IMR-90 (cell line): ENCODE measurements around the gene PRSS50. TPM values are rescaled to one million over a fixed set of nuclear protein-coding genes. Genes with fewer than 3 reads are reported as not detected.

Experiments
- ATAC-seq: fragments of 200-7000 bp; cut with Tn5 transposase; 2 replicates; pipeline ENCODE4 v1.9.1; 2020; ENCODE audit warnings: low read depth, mild to moderate bottlenecking, moderate library complexity
- BruUV-seq: library from RNA; stranded (reverse); fragments of 400-500 nt; replicated peaks from 2 replicates; lab custom pipeline; 2021; lab: Mats Ljungman, UMichigan
- CTCF ChIA-PET: fragments of 300-600 bp; formaldehyde crosslinking; extraction: SDS; loops from one replicate; lab custom pipeline; 2021; ENCODE audit warnings: antibody characterized with exemption; lab: Yijun Ruan, JAX
- POLR2A ChIA-PET: fragments of 300-600 bp; sonication (Branson Sonifier 250); formaldehyde crosslinking; loops from one replicate; lab custom pipeline; 2022; ENCODE audit warnings: antibody characterized with exemption; ENCODE audit not compliant: unreplicated experiment; lab: Charles Lee
- DNase-seq: peaks from one replicate; pipeline ENCODE4 v3.0.0; 2013
- H2AFZ ChIP-seq: replicated peaks from 2 replicates; pipeline ENCODE3; 2013; ENCODE audit warnings: low read length, mild to moderate bottlenecking; ENCODE audit not compliant: poor library complexity
- H2AK5ac ChIP-seq: 2 replicates; pipeline ENCODE4 v1.6.1; 2013; ENCODE audit warnings: low read depth, low read length, inconsistent platforms
- H2AK9ac ChIP-seq: replicated peaks from 2 replicates; pipeline ENCODE3; 2013; ENCODE audit warnings: mild to moderate bottlenecking, low read depth, low read length, moderate library complexity; ENCODE audit not compliant: poor library complexity
- H2BK120ac ChIP-seq: 2 replicates; pipeline ENCODE4 v1.6.1; 2013; ENCODE audit warnings: low read depth, low read length, inconsistent platforms
- H2BK15ac ChIP-seq: 3 replicates; pipeline ENCODE4 v1.6.1; 2013; ENCODE audit warnings: low read depth, low read length, inconsistent platforms
- H2BK20ac ChIP-seq: 2 replicates; pipeline ENCODE4 v1.6.1; 2013; ENCODE audit warnings: low read depth, mild to moderate bottlenecking, inconsistent platforms, low read length, moderate library complexity
- H2BK5ac ChIP-seq: 2 replicates; pipeline ENCODE4 v1.6.1; 2013; ENCODE audit warnings: mild to moderate bottlenecking, low read depth, low read length, inconsistent platforms; ENCODE audit not compliant: poor library complexity, severe bottlenecking
- H3K14ac ChIP-seq: replicated peaks from 2 replicates; pipeline ENCODE4 v1.6.1; 2013; ENCODE audit warnings: low read depth, low read length, inconsistent platforms
- H3K18ac ChIP-seq: 2 replicates; pipeline ENCODE4 v1.6.1; 2013; ENCODE audit warnings: low read depth, low read length, control low read depth
- H3K23ac ChIP-seq: 2 replicates; pipeline ENCODE4 v1.6.1; 2013; ENCODE audit warnings: low read depth, low read length, inconsistent platforms
- H3K27ac ChIP-seq: 2 replicates; pipeline ENCODE4 v1.5.1; 2013; ENCODE audit warnings: mild to moderate bottlenecking, control low read depth, low read length; ENCODE audit not compliant: insufficient read depth
- H3K27me3 ChIP-seq: 2 replicates; pipeline ENCODE4 v1.6.1; 2013; ENCODE audit warnings: low read length; ENCODE audit not compliant: control insufficient read depth, insufficient read depth
- H3K36me3 ChIP-seq: 2 replicates; pipeline ENCODE4 v1.6.1; 2013; ENCODE audit warnings: low read length, mixed read lengths; ENCODE audit not compliant: control insufficient read depth, insufficient read depth
- H3K4ac ChIP-seq: 2 replicates; pipeline ENCODE4 v1.6.1; 2013; ENCODE audit warnings: low read depth, low read length, inconsistent platforms
- H3K4me1 ChIP-seq: 2 replicates; pipeline ENCODE4 v1.6.1; 2013; ENCODE audit warnings: low read length, mixed read lengths; ENCODE audit not compliant: control insufficient read depth, insufficient read depth
- H3K4me2 ChIP-seq: 2 replicates; pipeline ENCODE4 v1.6.1; 2013; ENCODE audit warnings: low read depth, mild to moderate bottlenecking, control low read depth, low read length, moderate library complexity
- H3K4me3 ChIP-seq: 2 replicates; pipeline ENCODE4 v1.5.1; 2013; ENCODE audit warnings: low read depth, mild to moderate bottlenecking, control low read depth, low read length, moderate library complexity; ENCODE audit not compliant: insufficient read depth
- H3K56ac ChIP-seq: 2 replicates; pipeline ENCODE4 v1.6.1; 2013; ENCODE audit warnings: low read length, inconsistent platforms; ENCODE audit not compliant: insufficient read depth; ENCODE audit errors: extremely low read depth
- H3K79me1 ChIP-seq, 2 experiments: 2 replicates each; pipeline ENCODE4 v1.6.1; 2013; ENCODE audit warnings: low read length in 2 of 2, inconsistent platforms in 1 of 2, low read depth in 1 of 2
- H3K9ac ChIP-seq: 2 replicates; pipeline ENCODE4 v1.6.1; 2013; ENCODE audit warnings: low read depth, low read length, control low read depth
- H3K9me1 ChIP-seq: 2 replicates; pipeline ENCODE4 v1.6.1; 2013; ENCODE audit warnings: low read length, inconsistent platforms; ENCODE audit not compliant: insufficient read depth
- H3K9me3 ChIP-seq: 2 replicates; pipeline ENCODE4 v1.6.1; 2013; ENCODE audit warnings: low read length; ENCODE audit not compliant: control insufficient read depth, insufficient read depth
- H4K20me1 ChIP-seq: 2 replicates; pipeline ENCODE4 v1.6.1; 2013; ENCODE audit warnings: low read length, inconsistent platforms; ENCODE audit not compliant: insufficient read depth
- H4K5ac ChIP-seq: 2 replicates; pipeline ENCODE4 v1.6.1; 2013; ENCODE audit warnings: mild to moderate bottlenecking, low read depth, low read length, control low read depth
- H4K8ac ChIP-seq, 2 experiments: 2 replicates each; pipeline ENCODE4 v1.6.1; 2013; ENCODE audit warnings: low read depth in 2 of 2, low read length in 2 of 2, control low read depth in 1 of 2, inconsistent platforms in 1 of 2
- H4K91ac ChIP-seq: 2 replicates; pipeline ENCODE4 v1.6.1; 2013; ENCODE audit warnings: low read depth, low read length, inconsistent platforms; ENCODE audit not compliant: insufficient read depth
- POLR2A ChIP-seq: IDR thresholded peaks from 2 replicates; pipeline ENCODE4 v1.6.1; 2012; ENCODE audit warnings: mild to moderate bottlenecking, low read depth, low read length
- WGBS, 2 experiments: methylation state at CpG; one replicate each; pipeline versions ENCODE4 v1.1.5 to v1.1.7; 2013; ENCODE audit warnings: missing lambda C conversion rate in 2 of 2; ENCODE audit not compliant: insufficient read length in 1 of 2; ENCODE audit errors: extremely low coverage in 2 of 2; 5-methylcytosine and 5-hydroxymethylcytosine counted together
- dilution Hi-C: fragments of 300-500 bp; cut with HindIII; formaldehyde crosslinking; loops from one replicate; pipeline ENCODE4 v1.14.3; 2018; ENCODE audit warnings: low sequenced_read_pairs; ENCODE audit not compliant: unreplicated experiment
- in situ Hi-C: fragments of 300-500 bp; cut with MboI; formaldehyde crosslinking; loops from 3 replicates; pipeline ENCODE4 v1.14.3; 2019; ENCODE audit warnings: low sequenced_read_pairs, inconsistent platforms, mixed read lengths
- intact Hi-C: fragments of 100-400 bp; cut with micrococcal nuclease; formaldehyde crosslinking; loops from 2 replicates; pipeline ENCODE4 v1.10.0; 2022
- polyA plus RNA-seq, 3 experiments: library from polyadenylated mRNA; depleted of rRNA; stranded (reverse); fragments of >200 nt; gene quantifications; 2 replicates each; pipeline ENCODE4 v1.2.3, GENCODE V29; 2012; ENCODE audit warnings: low replicate concordance in 1 of 3
- total RNA-seq: library from RNA; depleted of rRNA; stranded (reverse); fragments of >200 nt; gene quantifications from 2 replicates; pipeline ENCODE4 v1.2.3, GENCODE V29; 2012

The PRSS50 gene
- total and polyA plus RNA-seq, 2 of the 4 experiments (the other 2 are of a cell fraction) = not detected

DNA sequence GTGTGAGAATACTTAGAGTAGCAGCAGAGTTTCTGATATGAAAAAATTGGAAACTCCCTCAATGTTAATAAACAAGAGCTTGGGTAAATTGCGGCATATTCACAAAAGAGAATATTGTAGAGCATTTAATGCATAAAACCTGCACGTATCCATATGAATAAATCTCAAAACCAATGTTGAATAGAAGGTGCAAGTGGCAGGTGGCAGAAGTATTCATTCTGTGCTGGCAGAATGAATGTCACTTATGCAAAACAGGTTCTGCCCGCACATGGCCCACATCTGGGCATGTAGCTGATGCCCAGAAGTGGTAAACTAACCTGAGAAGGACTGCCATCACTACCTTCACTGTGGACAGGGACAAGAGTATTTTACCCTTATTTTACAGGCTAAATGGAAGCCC lies 14.1 kb upstream of the PRSS50 start:
- Histone ChIP-seq H3K4me3 (no peak overlapping the region), H3K14ac (no peak overlapping the region), H3K9ac (no peak overlapping the region), H3K27ac (no peak overlapping the region), H2AK5ac (no peak overlapping the region), H2BK120ac (no peak overlapping the region), H3K18ac (no peak overlapping the region), H3K4ac (no peak overlapping the region), H3K36me3 (no peaks in the 10 kb centered on the region), H2BK20ac (no peak overlapping the region), H3K56ac (no peak overlapping the region), H3K4me1 (no peaks in the 10 kb centered on the region), H2BK5ac (no peak overlapping the region), H2BK15ac (no peak overlapping the region), H4K5ac (no peak overlapping the region), H2AFZ (no peak overlapping the region), H3K79me1 (no peaks in the 10 kb centered on the region), H2AK9ac (no peak overlapping the region), H3K23ac (no peak overlapping the region), H4K8ac (no peak overlapping the region), H3K9me1 (no peaks in the 10 kb centered on the region), H3K9me3 (no peaks in the 10 kb centered on the region), H4K91ac (no peak overlapping the region), H3K27me3 (peaks cover 27% of the 10 kb centered on the region), H4K20me1 (no peaks in the 10 kb centered on the region), H3K4me2 (no peak overlapping the region)
- in situ Hi-C loops = no loop called here
- intact Hi-C loops = no loop called here
- DNase-seq = no peak
- no peak for TF ChIP-seq POLR2A
- dilution Hi-C loops = no loop called here
- ChIA-PET CTCF (no interaction called here), POLR2A (no interaction called here)
- no peak for ATAC-seq
- BruUV-seq = no TSS peak
- WGBS, 2 experiments = 88% methylated on average over 1 of the region's 3 CpGs; no CpG with 5 or more reads in 1 of the 2 experiments
